HFF-Myc (cell line): Measurements from ENCODE around the gene SENP6.
"Not testable (repeated sequence)": the region's sequence is repeated elsewhere in the genome, so short reads cannot be mapped to it uniquely, and the experiment has no call there.

ENCODE experiments used
- DNase-seq: peaks from one replicate; pipeline ENCODE4 v3.0.0-alpha.2; 2011; ENCODE audit warnings: low read depth; ENCODE audit errors: extremely low read depth
- H3K4me3 ChIP-seq: replicated peaks from 2 replicates; pipeline ENCODE4 v1.5.1; 2011; ENCODE audit warnings: low read depth, mild to moderate bottlenecking, control low read depth, low read length
- CTCF ChIP-seq: IDR thresholded peaks from 2 replicates; pipeline ENCODE4 v1.5.1; 2012; ENCODE audit warnings: mild to moderate bottlenecking, low read depth, low read length, control low read depth; ENCODE audit errors: missing control alignments

Gene SENP6

GRCh38 chr6:75723382-75723781 lies 121.7 kb downstream of the SENP6 start:
- DNase-seq: no peak
- no peak for TF ChIP-seq CTCF

GRCh38 chr6:75727206-75727605 lies 125.5 kb downstream of the SENP6 start:
- TF ChIP-seq CTCF: no peak
- H3K4me3 ChIP-seq: no peak overlapping the region
- DNase-seq: no peak

More at GRCh38 chr6:75723382-75723781, 121.7 kb downstream of the SENP6 start:
- H3K4me3 ChIP-seq: no peak overlapping the region

- not testable (repeated sequence) for H3K4me3 ChIP-seq, DNase-seq
These were observed 129.3 kb downstream of the SENP6 start for GRCh38 chr6:75731029-75731428.

GRCh38 chr6:75735491-75736186 lies 134.0 kb downstream of the SENP6 start:
- H3K4me3 ChIP-seq: no peak overlapping the region
- DNase-seq: no peak
- no peak for TF ChIP-seq CTCF

- no peak overlapping the region for H3K4me3 ChIP-seq
- TF ChIP-seq CTCF: no peak
- DNase-seq: no peak
These were observed 142.3 kb downstream of the SENP6 start for GRCh38 chr6:75743971-75744370.

GRCh38 chr6:75745404-75745803 lies 143.7 kb downstream of the SENP6 start:
- no peak for DNase-seq
- H3K4me3 ChIP-seq: no peak overlapping the region
- TF ChIP-seq CTCF: no peak

GRCh38 chr6:75746221-75746620 lies 144.5 kb downstream of the SENP6 start:
- DNase-seq: no peak
- no peak overlapping the region for H3K4me3 ChIP-seq
- no peak for TF ChIP-seq CTCF
